Lower lobe of right lung (tissue), 2 donors: ENCODE measurements around the gene RBM15. TPM values are rescaled to one million over a fixed set of nuclear protein-coding genes. Genes with fewer than 3 reads are reported as not detected.

ENCODE experiments used
- ATAC-seq, 2 donors: fragments of 200-7000 bp; cut with Tn5 transposase; one replicate each; pipeline ENCODE4 v1.9.1; 2020 to 2022; ENCODE audit warnings: mild to moderate bottlenecking in 2 of 2, moderate library complexity in 2 of 2
- DNase-seq: peaks from one replicate; pipeline ENCODE4 v3.0.0-alpha.2; 2020
- H3K27ac ChIP-seq: fragments of 200-600 bp; one replicate; pipeline ENCODE4 v1.8.0; 2022
- H3K27me3 ChIP-seq: fragments of 200-600 bp; one replicate; pipeline ENCODE4 v1.8.0; 2022; ENCODE audit warnings: low read depth
- H3K36me3 ChIP-seq: fragments of 200-600 bp; one replicate; pipeline ENCODE4 v1.8.0; 2022; ENCODE audit warnings: mild to moderate bottlenecking
- H3K4me1 ChIP-seq: fragments of 200-600 bp; one replicate; pipeline ENCODE4 v1.8.0; 2022
- H3K4me3 ChIP-seq: fragments of 200-600 bp; one replicate; pipeline ENCODE4 v1.8.0; 2022; ENCODE audit warnings: mild to moderate bottlenecking
- H3K9me3 ChIP-seq: fragments of 200-600 bp; one replicate; pipeline ENCODE4 v1.8.0; 2022
- CTCF ChIP-seq: fragments of 200-600 bp; IDR thresholded peaks from one replicate; pipeline ENCODE4 v1.8.0; 2022; ENCODE audit warnings: antibody characterized with exemption, mild to moderate bottlenecking
- intact Hi-C: fragments of 100-400 bp; cut with DNase I; formaldehyde crosslinking; loops from one replicate; pipeline ENCODE4 v1.11.0; 2022
- total RNA-seq: library from RNA; stranded (reverse); fragmentation: NEBNext Ultra II Directional; extraction: Animal tissue kit (Norgen Biotek cat#: 25700); gene quantifications from one replicate; pipeline ENCODE4 v1.2.1, GENCODE V29; 2021
- donor health status: DM: no; HTN: yes; CAD: no; lungs with severe emphysema.

RBM15 gene
- total RNA-seq, 1 donor from 2014 or later = 23.3 TPM

DNA sequence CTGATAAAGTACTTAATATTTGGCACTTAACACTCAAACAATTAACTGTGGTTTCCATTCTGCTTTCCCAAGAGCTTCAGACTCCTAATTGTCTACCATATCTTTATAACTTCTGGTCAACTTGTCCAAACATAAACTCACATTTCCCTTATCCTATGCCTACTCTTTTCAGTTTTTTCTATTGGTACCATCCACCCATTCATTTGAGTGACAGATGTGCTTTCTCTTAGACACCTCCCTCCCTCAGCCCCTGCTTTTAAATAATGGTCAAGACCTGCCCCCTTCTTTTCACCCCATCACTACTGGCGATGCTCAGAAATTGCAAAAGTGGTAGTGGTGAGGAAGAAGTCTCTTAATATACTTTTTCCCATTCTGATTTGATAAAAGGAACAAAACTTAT, 46.2 kb downstream of the RBM15 start:
- Histone ChIP-seq H3K4me1 (peaks cover 29% of the 10 kb centered on the region), H3K36me3 (peaks cover 9% of the 10 kb centered on the region), H3K9me3 (no peaks in the 10 kb centered on the region), H3K27ac (no peak overlapping the region), H3K27me3 (no peaks in the 10 kb centered on the region), H3K4me3 (no peak overlapping the region)
- TF ChIP-seq CTCF = no peak
- no peak for ATAC-seq
- intact Hi-C loops = no loop called here
- DNase-seq = no peak

- DNase-seq (no peak), ATAC-seq (no peak)
- H3K27ac ChIP-seq = no peak overlapping the region
- H3K27me3 ChIP-seq = no peaks in the 10 kb centered on the region
- H3K36me3 ChIP-seq = peaks cover 8% of the 10 kb centered on the region
- intact Hi-C loops = no loop called here
- peaks cover 19% of the 10 kb centered on the region for H3K4me1 ChIP-seq
- H3K4me3 ChIP-seq = no peak overlapping the region
- TF ChIP-seq CTCF = no peak
- H3K9me3 ChIP-seq = no peaks in the 10 kb centered on the region
These were observed 48.0 kb downstream of the RBM15 start for GRCh38 chr1:110387048-110387754.

DNA sequence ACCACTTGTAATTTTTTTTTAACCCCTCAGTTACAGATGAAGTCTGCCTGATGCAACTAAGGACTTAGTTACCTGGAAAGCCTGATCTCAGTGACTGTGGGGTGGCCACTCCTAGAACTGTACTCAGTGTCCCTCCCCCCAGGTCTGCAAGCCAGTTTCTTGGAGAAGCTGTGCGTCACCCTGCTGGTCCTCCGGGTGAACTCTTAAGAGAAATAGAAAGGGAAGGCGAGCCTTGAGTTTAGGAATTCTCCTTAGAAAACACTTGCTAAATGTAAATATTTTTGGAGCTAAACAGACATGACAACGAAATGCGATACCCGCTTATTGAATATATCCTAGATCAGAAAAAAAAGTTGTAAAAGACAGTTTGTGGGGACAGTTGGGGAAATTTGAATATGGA, 50.9 kb downstream of the RBM15 start:
- DNase-seq (peak; percentile 65), ATAC-seq (peak; percentile 93 to 97)

DNA sequence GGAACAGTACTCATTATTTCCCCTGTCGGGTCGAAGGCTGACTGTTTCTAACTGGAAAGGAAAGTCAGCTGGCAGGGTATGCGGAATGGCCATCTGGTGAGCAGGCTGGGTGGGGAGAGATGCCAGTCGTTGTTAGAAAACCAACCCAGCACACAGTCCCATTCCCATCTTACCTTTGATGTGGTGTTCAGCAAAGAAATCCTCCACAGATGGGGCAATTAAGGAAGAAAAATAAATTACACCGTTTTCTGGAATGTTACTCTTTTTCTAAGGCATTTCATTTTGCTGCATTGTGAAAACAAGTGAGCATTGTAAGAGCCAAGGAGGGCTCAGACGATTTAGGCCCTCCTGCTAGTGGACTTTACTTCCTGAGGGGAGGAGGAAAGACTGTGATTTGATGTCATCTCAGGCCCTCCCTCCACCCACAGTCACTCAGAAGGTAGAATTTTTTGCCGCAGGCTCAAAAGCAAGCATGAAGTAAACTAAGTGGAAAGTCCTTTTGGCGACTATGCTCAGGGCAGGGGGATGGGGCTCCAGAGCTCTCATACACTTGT, 51.6 kb downstream of the RBM15 start, which contains the start of gene SLC16A4:
TSS of gene SLC16A4 (minus strand) at position 335 of the 554 bp plus-strand sequence. CDS start 1,703 bp downstream, outside the sequence.
- TF ChIP-seq CTCF = no peak
- intact Hi-C loops = no loop called here
- peak; percentile 81 to 90 for ATAC-seq
- H3K27ac ChIP-seq = peak within 1 kb of the TSS; percentile 72
- peak within 1 kb of the TSS; percentile 45 for H3K4me3 ChIP-seq
- no peak for DNase-seq
- no peaks in the 10 kb centered on the region for H3K27me3 ChIP-seq
- H3K9me3 ChIP-seq = no peaks in the 10 kb centered on the region
- peaks cover 10% of the 10 kb centered on the region for H3K4me1 ChIP-seq
- peaks cover 10% of the 10 kb centered on the region for H3K36me3 ChIP-seq

More for the DNA sequence above, 50.9 kb downstream of the RBM15 start:
- peak overlapping the region; percentile 45 for H3K4me3 ChIP-seq
- H3K9me3 ChIP-seq = no peaks in the 10 kb centered on the region
- peaks cover 10% of the 10 kb centered on the region for H3K4me1 ChIP-seq
- H3K27me3 ChIP-seq = no peaks in the 10 kb centered on the region
- peak overlapping the region; percentile 72 for H3K27ac ChIP-seq
- peaks cover 8% of the 10 kb centered on the region for H3K36me3 ChIP-seq
- TF ChIP-seq CTCF = no peak
- intact Hi-C loops = no loop called here

DNA sequence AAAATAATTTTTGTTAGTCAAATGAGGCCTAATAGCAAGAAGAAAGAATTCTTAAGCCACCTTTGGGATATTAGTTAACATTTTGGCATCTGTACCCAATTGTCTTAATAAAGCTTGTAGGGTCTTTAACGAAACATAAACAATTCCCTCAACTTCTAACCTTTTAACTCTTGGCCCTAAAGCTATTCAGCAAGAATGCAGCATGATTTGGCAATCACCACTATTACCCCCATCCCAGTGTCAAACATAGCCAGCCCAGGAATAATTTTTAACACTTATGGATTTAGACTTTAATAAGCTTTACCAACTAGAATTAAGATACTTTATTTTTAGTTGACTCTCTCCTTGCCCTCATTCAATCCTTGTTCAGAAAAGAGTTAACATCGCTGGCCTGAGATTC, 54.1 kb downstream of the RBM15 start:
- DNase-seq = no peak
- H3K27ac ChIP-seq = no peak overlapping the region
- intact Hi-C loops = no loop called here
- ATAC-seq = no peak
- no peak for TF ChIP-seq CTCF
- peaks cover 10% of the 10 kb centered on the region for H3K4me1 ChIP-seq
- no peaks in the 10 kb centered on the region for H3K27me3 ChIP-seq
- peaks cover 18% of the 10 kb centered on the region for H3K36me3 ChIP-seq
- no peak overlapping the region for H3K4me3 ChIP-seq
- no peaks in the 10 kb centered on the region for H3K9me3 ChIP-seq
